Natural killer cell (primary cell): ENCODE results near the gene RNF114. TPM values are rescaled to one million over a fixed set of nuclear protein-coding genes. Genes with fewer than 3 reads are reported as not detected.

ENCODE experiments used
- ATAC-seq, 3 donors: fragments of 150-1000 bp in 2 of 3; fragments of 200-7000 bp in 1 of 3; cut with Tn5 transposase; 1 replicate in 1 of 3; 2 replicates in 2 of 3; pipeline ENCODE4 v1.10.0; 2021; ENCODE audit warnings: mild to moderate bottlenecking in 2 of 3, moderate library complexity in 2 of 3
- DNase-seq, 2 donors: peaks; one replicate each; pipeline versions ENCODE4 v3.0.0 to v3.0.0-alpha.2; 2013 to 2021; ENCODE audit warnings: mixed read lengths in 1 of 2
- H3K27ac ChIP-seq: one replicate; pipeline ENCODE4 v1.5.1; 2013; ENCODE audit warnings: mild to moderate bottlenecking, low read length
- H3K27me3 ChIP-seq: one replicate; pipeline ENCODE4 v1.6.1; 2013; ENCODE audit warnings: low read length; ENCODE audit not compliant: control insufficient read depth, insufficient read depth
- H3K36me3 ChIP-seq: one replicate; pipeline ENCODE4 v1.6.1; 2013; ENCODE audit warnings: low read length; ENCODE audit not compliant: control insufficient read depth, insufficient read depth
- H3K4me1 ChIP-seq: one replicate; pipeline ENCODE4 v1.6.1; 2013; ENCODE audit warnings: low read length; ENCODE audit not compliant: control insufficient read depth, insufficient read depth
- H3K4me3 ChIP-seq: one replicate; pipeline ENCODE4 v1.5.1; 2013; ENCODE audit warnings: low read length
- H3K9me3 ChIP-seq: one replicate; pipeline ENCODE4 v1.6.1; 2013; ENCODE audit warnings: low read length; ENCODE audit not compliant: control insufficient read depth, insufficient read depth
- H3K27ac Mint-ChIP-seq, 2 donors: one replicate each; pipeline ENCODE4 v1.8.0; 2022; ENCODE audit warnings: mild to moderate bottlenecking in 2 of 2, mixed read lengths in 2 of 2, moderate library complexity in 1 of 2
- H3K27me3 Mint-ChIP-seq, 2 donors: one replicate each; pipeline ENCODE4 v1.8.0; 2022; ENCODE audit warnings: low read depth in 2 of 2, mixed read lengths in 2 of 2
- H3K36me3 Mint-ChIP-seq: one replicate; pipeline ENCODE4 v1.8.0; 2022; ENCODE audit warnings: mixed read lengths
- H3K4me1 Mint-ChIP-seq, 2 donors: one replicate each; pipeline ENCODE4 v1.8.0; 2022; ENCODE audit warnings: mixed read lengths in 2 of 2
- H3K4me3 Mint-ChIP-seq: one replicate; pipeline ENCODE4 v1.8.0; 2022; ENCODE audit warnings: mild to moderate bottlenecking, moderate library complexity, mixed read lengths
- H3K9me3 Mint-ChIP-seq, 2 donors: one replicate each; pipeline ENCODE4 v1.8.0; 2022; ENCODE audit warnings: mixed read lengths in 2 of 2
- CTCF ChIP-seq: fragments of 200-600 bp; IDR thresholded peaks from one replicate; pipeline ENCODE4 v1.8.0; 2022; ENCODE audit warnings: antibody characterized with exemption
- WGBS: methylation state at CpG from one replicate; pipeline ENCODE4 v1.1.7; 2013; ENCODE audit warnings: missing lambda C conversion rate; ENCODE audit not compliant: insufficient coverage; 5-methylcytosine and 5-hydroxymethylcytosine counted together
- intact Hi-C: fragments of 100-400 bp; cut with micrococcal nuclease; formaldehyde crosslinking; loops from one replicate; pipeline ENCODE4 v1.14.2; 2022
- total RNA-seq, 4 donors: library from RNA; stranded (reverse); fragments of 120-200 nt in 1 of 4; gene quantifications; one replicate each; pipeline versions ENCODE4 v1.2.3 to v1.2.4, GENCODE V29; 2013 to 2022

RNF114 gene
- total RNA-seq, 3 donors from 2014 or later (not counting 1 experiment from before 2014, with no cell fraction given): 92.3 to 108 (median 100) TPM

- intact Hi-C loops: no loop called here
- DNase-seq: no peak
- no peaks in the 10 kb centered on the region for H3K9me3 Mint-ChIP-seq
- H3K4me1 Mint-ChIP-seq: peaks cover 5 to 23% of the 10 kb centered on the region in 2 donors
- peaks cover 0 to 8% of the 10 kb centered on the region in 2 donors for H3K27me3 Mint-ChIP-seq
- no peaks in the 10 kb centered on the region for H3K36me3 ChIP-seq
- H3K27ac Mint-ChIP-seq: no peak overlapping the region
- H3K9me3 ChIP-seq: no peaks in the 10 kb centered on the region
- H3K27me3 ChIP-seq: peaks cover 4% of the 10 kb centered on the region
- no peak overlapping the region for H3K4me3 ChIP-seq
- no peaks in the 10 kb centered on the region for H3K36me3 Mint-ChIP-seq
- 88% methylated on average over 6 of the region's 6 CpGs for WGBS
- TF ChIP-seq CTCF: no peak
- H3K4me3 Mint-ChIP-seq: no peak overlapping the region
- H3K4me1 ChIP-seq: peaks cover 25% of the 10 kb centered on the region
- H3K27ac ChIP-seq: no peak overlapping the region
- ATAC-seq: no peak
Observed at GRCh38 chr20:49985157-49985556, 49.0 kb downstream of the RNF114 start.

- no peak overlapping the region for H3K4me3 ChIP-seq
- ATAC-seq (no peak), DNase-seq (no peak)
- WGBS: 87% methylated on average over 13 of the region's 13 CpGs
- Mint-ChIP-seq H3K27me3 (peaks cover 0 to 8% of the 10 kb centered on the region in 2 donors), H3K4me1 (peaks cover 5 to 22% of the 10 kb centered on the region in 2 donors), H3K4me3 (no peak overlapping the region), H3K27ac (no peak overlapping the region), H3K36me3 (no peaks in the 10 kb centered on the region), H3K9me3 (no peaks in the 10 kb centered on the region)
- H3K27ac ChIP-seq: no peak overlapping the region
- no peaks in the 10 kb centered on the region for H3K36me3 ChIP-seq
- intact Hi-C loops: no loop called here
- H3K27me3 ChIP-seq: peaks cover 4% of the 10 kb centered on the region
- no peaks in the 10 kb centered on the region for H3K9me3 ChIP-seq
- H3K4me1 ChIP-seq: peaks cover 25% of the 10 kb centered on the region
- no peak for TF ChIP-seq CTCF
Observed at GRCh38 chr20:49985617-49986016, 49.4 kb downstream of the RNF114 start.

GRCh38 chr20:49986049-49986448 lies 49.9 kb downstream of the RNF114 start:
- ATAC-seq: no peak
- Mint-ChIP-seq H3K27ac (no peak overlapping the region), H3K4me1 (peaks cover 5 to 22% of the 10 kb centered on the region in 2 donors), H3K27me3 (peaks cover 0 to 8% of the 10 kb centered on the region in 2 donors), H3K4me3 (no peak overlapping the region), H3K9me3 (no peaks in the 10 kb centered on the region), H3K36me3 (no peaks in the 10 kb centered on the region)
- intact Hi-C loops: no loop called here
- peaks cover 4% of the 10 kb centered on the region for H3K27me3 ChIP-seq
- no peaks in the 10 kb centered on the region for H3K9me3 ChIP-seq
- H3K4me1 ChIP-seq: peaks cover 25% of the 10 kb centered on the region
- no peak for TF ChIP-seq CTCF
- H3K4me3 ChIP-seq: no peak overlapping the region
- WGBS: 91% methylated on average over 4 of the region's 4 CpGs
- H3K27ac ChIP-seq: no peak overlapping the region
- DNase-seq: no peak
- H3K36me3 ChIP-seq: no peaks in the 10 kb centered on the region
